ENCODE measurements around the gene CYP20A1.
"Not testable (repeated sequence)": the region's sequence is repeated elsewhere in the genome, so short reads cannot be mapped to it uniquely, and the experiment has no call there.

Gene CYP20A1

GRCh38 chr2:203240491-203240890, 1.7 kb downstream of the CYP20A1 start:
- WGBS (ENCODE audit: insufficient coverage), result 76% methylated on average over 5 of the region's 5 CpGs
- H3K36me3 ChIP-seq (ENCODE audit: control insufficient read depth in 4 of 4, insufficient read depth in 4 of 4, low read length in 3 of 4), result peaks cover 0 to 7% (median 5%) of the 10 kb centered on the region in 4 experiments
- peaks cover 6 to 16% (median 11%) of the 10 kb centered on the region in 4 experiments for H3K4me1 ChIP-seq (ENCODE audit: control extremely low read depth in 1 of 4, control insufficient read depth in 4 of 4, insufficient read depth in 4 of 4, low read length in 3 of 4)
- H3K27ac ChIP-seq (ENCODE audit: insufficient read depth in 1 of 2, low read depth in 1 of 2, low read length in 2 of 2, poor library complexity in 1 of 2, severe bottlenecking in 2 of 2), result no peak overlapping the region
- peak in 1 of 3 donors; percentile 11 for DNase-seq
- peak overlapping the region in 3 of 7 experiments; percentile 80 to 95 (median 93) for H3K4me3 ChIP-seq (ENCODE audit: control insufficient read depth in 1 of 7, extremely low read depth in 1 of 7, insufficient read depth in 4 of 7, low read depth in 2 of 7, low read length in 6 of 7)
- POLR2A ChIA-PET, result no interaction called here
- no peaks in the 10 kb centered on the region for H3K27me3 ChIP-seq (replicated peaks in 2 of 5; ENCODE audit: control insufficient read depth in 4 of 5, insufficient read depth in 5 of 5, low read length in 4 of 5)
- H3K9me3 ChIP-seq (ENCODE audit: control extremely low read depth in 1 of 5, control insufficient read depth in 4 of 5, insufficient read depth in 2 of 5, low read depth in 1 of 5, low read length in 4 of 5), result no peaks in the 10 kb centered on the region
- CTCF ChIA-PET, result interaction anchor here (0.7 to 3.1 kb wide), 4 partner anchors 12 to 19 kb away, joined by 3 to 19 read pairs (median 4); no protein-coding TSS in a partner anchor

GRCh38 chr2:203242518-203242917, 3.7 kb downstream of the CYP20A1 start:
- no peak overlapping the region for H3K4me3 ChIP-seq (ENCODE audit: control insufficient read depth in 1 of 7, extremely low read depth in 1 of 7, insufficient read depth in 4 of 7, low read depth in 2 of 7, low read length in 6 of 7)

DNA sequence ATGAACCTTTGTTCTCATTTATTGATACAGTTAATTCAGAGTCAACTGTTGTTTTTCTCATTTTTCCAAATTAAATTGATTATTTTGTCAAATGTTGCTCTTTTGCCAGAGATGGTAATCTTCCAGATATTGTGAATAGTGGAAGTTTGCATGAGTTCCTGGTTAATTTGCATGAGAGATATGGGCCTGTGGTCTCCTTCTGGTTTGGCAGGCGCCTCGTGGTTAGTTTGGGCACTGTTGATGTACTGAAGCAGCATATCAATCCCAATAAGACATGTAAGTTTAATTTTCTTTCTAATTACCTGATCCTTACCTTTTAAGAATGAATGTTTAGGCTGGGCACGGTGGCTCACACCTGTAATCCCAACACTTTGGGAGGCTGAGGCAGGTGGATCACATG, 7.8 kb downstream of the CYP20A1 start:
- peak in 1 of 3 donors; percentile 14 for DNase-seq
- Histone ChIP-seq H3K4me3 (ENCODE audit: control insufficient read depth in 1 of 7, extremely low read depth in 1 of 7, insufficient read depth in 4 of 7, low read depth in 2 of 7, low read length in 6 of 7) (no peak overlapping the region), H3K27ac (ENCODE audit: insufficient read depth in 1 of 2, low read depth in 1 of 2, low read length in 2 of 2, poor library complexity in 1 of 2, severe bottlenecking in 2 of 2) (no peak overlapping the region), H3K36me3 (ENCODE audit: control insufficient read depth in 4 of 4, insufficient read depth in 4 of 4, low read length in 3 of 4) (peaks cover 13 to 22% (median 18%) of the 10 kb centered on the region in 4 experiments), H3K27me3 (replicated peaks in 2 of 5; ENCODE audit: control insufficient read depth in 4 of 5, insufficient read depth in 5 of 5, low read length in 4 of 5) (no peaks in the 10 kb centered on the region), H3K4me1 (ENCODE audit: control extremely low read depth in 1 of 4, control insufficient read depth in 4 of 4, insufficient read depth in 4 of 4, low read length in 3 of 4) (no peaks in the 10 kb centered on the region), H3K9me3 (ENCODE audit: control extremely low read depth in 1 of 5, control insufficient read depth in 4 of 5, insufficient read depth in 2 of 5, low read depth in 1 of 5, low read length in 4 of 5) (no peaks in the 10 kb centered on the region)
- ChIA-PET CTCF (no interaction called here), POLR2A (no interaction called here)
- WGBS (ENCODE audit: insufficient coverage), result 86% methylated on average over 1 of the region's 3 CpGs

More at GRCh38 chr2:203242518-203242917, 3.7 kb downstream of the CYP20A1 start:
- ChIA-PET CTCF (interaction anchor here (0.7 to 1.2 kb wide), 2 partner anchors 9 to 17 kb away, joined by 3 read pairs; no protein-coding TSS in a partner anchor), POLR2A (no interaction called here)
- Histone ChIP-seq H3K36me3 (ENCODE audit: control insufficient read depth in 4 of 4, insufficient read depth in 4 of 4, low read length in 3 of 4) (peaks cover 5 to 11% (median 9%) of the 10 kb centered on the region in 4 experiments), H3K9me3 (ENCODE audit: control extremely low read depth in 1 of 5, control insufficient read depth in 4 of 5, insufficient read depth in 2 of 5, low read depth in 1 of 5, low read length in 4 of 5) (no peaks in the 10 kb centered on the region), H3K27me3 (replicated peaks in 2 of 5; ENCODE audit: control insufficient read depth in 4 of 5, insufficient read depth in 5 of 5, low read length in 4 of 5) (no peaks in the 10 kb centered on the region), H3K4me1 (ENCODE audit: control extremely low read depth in 1 of 4, control insufficient read depth in 4 of 4, insufficient read depth in 4 of 4, low read length in 3 of 4) (peaks cover 6 to 16% (median 11%) of the 10 kb centered on the region in 4 experiments), H3K27ac (ENCODE audit: insufficient read depth in 1 of 2, low read depth in 1 of 2, low read length in 2 of 2, poor library complexity in 1 of 2, severe bottlenecking in 2 of 2) (no peak overlapping the region)
- 100% methylated on average over 5 of the region's 6 CpGs for WGBS (ENCODE audit: insufficient coverage)
- no peak for DNase-seq

DNA sequence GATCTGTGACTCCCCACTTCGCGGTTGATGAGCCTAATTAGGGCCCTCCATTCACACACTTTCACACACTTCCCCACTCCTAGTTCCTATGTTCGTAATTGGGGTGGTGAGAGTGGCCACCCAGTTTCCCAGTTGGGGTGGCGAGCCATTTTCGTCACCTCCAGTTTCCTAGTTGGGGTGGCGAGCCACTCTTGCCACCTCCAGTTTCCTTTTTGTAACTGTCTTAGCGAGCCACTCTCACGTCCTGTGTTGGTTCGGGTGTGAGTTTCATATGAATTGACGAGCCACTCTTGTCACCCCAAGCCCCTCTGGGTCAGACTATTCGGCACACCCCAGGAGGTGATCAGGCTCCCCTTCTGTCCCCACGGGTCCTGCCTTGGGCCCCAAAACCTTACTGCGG, 14.0 kb downstream of the CYP20A1 start:
- Histone ChIP-seq H3K36me3 (ENCODE audit: control insufficient read depth in 4 of 4, insufficient read depth in 4 of 4, low read length in 3 of 4) (peaks cover 12 to 39% (median 34%) of the 10 kb centered on the region in 4 experiments), H3K9me3 (ENCODE audit: control extremely low read depth in 1 of 5, control insufficient read depth in 4 of 5, insufficient read depth in 2 of 5, low read depth in 1 of 5, low read length in 4 of 5) (peaks cover 0 to 7% (median 7%) of the 10 kb centered on the region in 5 experiments), H3K27ac (ENCODE audit: insufficient read depth in 1 of 2, low read depth in 1 of 2, low read length in 2 of 2, poor library complexity in 1 of 2, severe bottlenecking in 2 of 2) (no peak overlapping the region), H3K4me1 (ENCODE audit: control extremely low read depth in 1 of 4, control insufficient read depth in 4 of 4, insufficient read depth in 4 of 4, low read length in 3 of 4) (no peaks in the 10 kb centered on the region), H3K27me3 (replicated peaks in 2 of 5; ENCODE audit: control insufficient read depth in 4 of 5, insufficient read depth in 5 of 5, low read length in 4 of 5) (no peaks in the 10 kb centered on the region), H3K4me3 (ENCODE audit: control insufficient read depth in 1 of 7, extremely low read depth in 1 of 7, insufficient read depth in 4 of 7, low read depth in 2 of 7, low read length in 6 of 7) (no peak overlapping the region)
- CTCF ChIA-PET, result interaction anchor here (1.4 kb wide), 1 partner anchor 13 kb away, joined by 5 read pairs; the partner anchor contains the start of gene CYP20A1
- 93% methylated on average over 11 of the region's 13 CpGs for WGBS (ENCODE audit: insufficient coverage)
- POLR2A ChIA-PET, result no interaction called here
- no peak for DNase-seq

DNA sequence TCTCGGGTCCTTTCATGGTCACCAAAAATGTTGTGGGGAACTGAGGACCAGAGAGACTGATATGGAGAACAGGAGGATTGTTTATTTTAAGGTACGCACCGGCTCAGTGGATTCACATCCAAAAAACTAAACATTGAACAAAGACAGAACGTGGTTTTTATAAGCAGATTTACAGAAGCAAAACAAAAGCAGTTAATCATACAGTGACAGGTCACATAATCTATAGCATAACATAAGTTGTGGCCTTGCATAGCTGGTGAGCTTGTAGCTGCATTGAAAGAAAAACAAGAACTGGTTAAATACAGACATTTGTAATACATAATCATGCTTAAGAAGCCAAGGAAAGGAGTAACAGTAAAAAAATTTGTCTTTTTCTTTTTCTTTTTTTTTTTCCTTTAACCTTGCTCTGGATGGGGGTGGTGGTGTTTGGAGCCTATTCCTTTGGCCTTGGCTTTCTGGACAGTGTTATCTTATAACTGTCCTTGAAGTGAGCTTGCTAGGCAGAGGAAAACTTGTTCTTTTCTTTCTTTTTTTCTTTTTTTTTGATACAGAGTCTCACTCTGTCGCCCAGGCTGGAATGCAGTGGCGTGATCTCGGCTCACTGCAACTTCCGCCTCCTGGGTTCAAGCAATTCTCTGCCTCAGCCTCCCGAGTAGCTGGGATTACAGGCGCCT, 14.7 kb downstream of the CYP20A1 start:
- DNase-seq; H3K4me3 ChIP-seq (ENCODE audit: control insufficient read depth in 1 of 7, extremely low read depth in 1 of 7, insufficient read depth in 4 of 7, low read depth in 2 of 7, low read length in 6 of 7); H3K27ac ChIP-seq (ENCODE audit: insufficient read depth in 1 of 2, low read depth in 1 of 2, low read length in 2 of 2, poor library complexity in 1 of 2, severe bottlenecking in 2 of 2); CTCF ChIA-PET; POLR2A ChIA-PET; H3K27me3 ChIP-seq (replicated peaks in 2 of 5; ENCODE audit: control insufficient read depth in 4 of 5, insufficient read depth in 5 of 5, low read length in 4 of 5); H3K9me3 ChIP-seq (ENCODE audit: control extremely low read depth in 1 of 5, control insufficient read depth in 4 of 5, insufficient read depth in 2 of 5, low read depth in 1 of 5, low read length in 4 of 5); H3K4me1 ChIP-seq (ENCODE audit: control extremely low read depth in 1 of 4, control insufficient read depth in 4 of 4, insufficient read depth in 4 of 4, low read length in 3 of 4): not testable (repeated sequence)
- 97% methylated on average over 7 of the region's 10 CpGs for WGBS (ENCODE audit: insufficient coverage)
- H3K36me3 ChIP-seq (ENCODE audit: control insufficient read depth in 4 of 4, insufficient read depth in 4 of 4, low read length in 3 of 4), result peaks cover 13 to 39% (median 34%) of the 10 kb centered on the region in 4 experiments

- H3K36me3 ChIP-seq (ENCODE audit: control insufficient read depth in 4 of 4, insufficient read depth in 4 of 4, low read length in 3 of 4), result peaks cover 2 to 31% (median 13%) of the 10 kb centered on the region in 4 experiments
- no peak overlapping the region for H3K27ac ChIP-seq (ENCODE audit: insufficient read depth in 1 of 2, low read depth in 1 of 2, low read length in 2 of 2, poor library complexity in 1 of 2, severe bottlenecking in 2 of 2)
- no peaks in the 10 kb centered on the region for H3K9me3 ChIP-seq (ENCODE audit: control extremely low read depth in 1 of 5, control insufficient read depth in 4 of 5, insufficient read depth in 2 of 5, low read depth in 1 of 5, low read length in 4 of 5)
- 94% methylated on average over 2 of the region's 3 CpGs for WGBS (ENCODE audit: insufficient coverage)
- ChIA-PET POLR2A (interaction anchor here (0.6 kb wide), 1 partner anchor 46 kb away, joined by 4 read pairs; no protein-coding TSS in a partner anchor), CTCF (interaction anchor here (0.5 to 2.3 kb wide), 4 partner anchors 14 to 259 kb away, joined by 3 to 5 read pairs (median 3); no protein-coding TSS in a partner anchor)
- no peak overlapping the region for H3K4me3 ChIP-seq (ENCODE audit: control insufficient read depth in 1 of 7, extremely low read depth in 1 of 7, insufficient read depth in 4 of 7, low read depth in 2 of 7, low read length in 6 of 7)
- no peaks in the 10 kb centered on the region for H3K27me3 ChIP-seq (replicated peaks in 2 of 5; ENCODE audit: control insufficient read depth in 4 of 5, insufficient read depth in 5 of 5, low read length in 4 of 5)
- DNase-seq, result no peak
- H3K4me1 ChIP-seq (ENCODE audit: control extremely low read depth in 1 of 4, control insufficient read depth in 4 of 4, insufficient read depth in 4 of 4, low read length in 3 of 4), result no peaks in the 10 kb centered on the region
Measured at GRCh38 chr2:203261326-203262159, 22.7 kb downstream of the CYP20A1 start.

DNA sequence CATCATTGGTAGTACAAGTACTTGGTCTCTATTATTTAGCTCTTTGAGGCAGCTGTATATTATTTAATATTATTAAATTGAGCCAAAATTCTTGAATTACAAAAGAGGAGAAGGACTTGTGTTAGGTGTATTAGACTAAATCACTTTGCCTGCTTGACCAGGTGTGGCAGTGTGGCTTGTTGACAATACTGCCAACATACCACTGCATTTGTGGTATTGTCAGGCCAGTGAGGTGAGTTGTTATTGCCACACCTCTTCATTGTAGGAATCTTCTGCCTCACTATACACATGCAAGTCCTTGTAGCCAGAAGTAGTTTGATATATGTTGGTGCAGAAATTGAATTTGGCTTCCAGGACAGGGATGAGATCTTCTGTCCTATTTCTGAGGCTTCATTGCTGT, 40.5 kb downstream of the CYP20A1 start:
- no peaks in the 10 kb centered on the region for H3K27me3 ChIP-seq (replicated peaks in 2 of 5; ENCODE audit: control insufficient read depth in 4 of 5, insufficient read depth in 5 of 5, low read length in 4 of 5)
- H3K9me3 ChIP-seq (ENCODE audit: control extremely low read depth in 1 of 5, control insufficient read depth in 4 of 5, insufficient read depth in 2 of 5, low read depth in 1 of 5, low read length in 4 of 5), result no peaks in the 10 kb centered on the region
- no peaks in the 10 kb centered on the region for H3K4me1 ChIP-seq (ENCODE audit: control extremely low read depth in 1 of 4, control insufficient read depth in 4 of 4, insufficient read depth in 4 of 4, low read length in 3 of 4)
- ChIA-PET POLR2A (no interaction called here), CTCF (no interaction called here)
- no peak overlapping the region for H3K27ac ChIP-seq (ENCODE audit: insufficient read depth in 1 of 2, low read depth in 1 of 2, low read length in 2 of 2, poor library complexity in 1 of 2, severe bottlenecking in 2 of 2)
- H3K36me3 ChIP-seq (ENCODE audit: control insufficient read depth in 4 of 4, insufficient read depth in 4 of 4, low read length in 3 of 4), result peaks cover 15 to 59% (median 39%) of the 10 kb centered on the region in 4 experiments
- no peak overlapping the region for H3K4me3 ChIP-seq (ENCODE audit: control insufficient read depth in 1 of 7, extremely low read depth in 1 of 7, insufficient read depth in 4 of 7, low read depth in 2 of 7, low read length in 6 of 7)
- no peak for DNase-seq
